ENCODE data around the gene PTAFR. TPM values are rescaled to one million over a fixed set of nuclear protein-coding genes. Genes with fewer than 3 reads are reported as not detected.
A peak's percentile ranks its signal among the peaks of the same experiment; 100 is the strongest.

The PTAFR gene
- total and polyA plus RNA-seq, 11 donors = 0.42 to 23.5 (median 2.2) TPM

DNA sequence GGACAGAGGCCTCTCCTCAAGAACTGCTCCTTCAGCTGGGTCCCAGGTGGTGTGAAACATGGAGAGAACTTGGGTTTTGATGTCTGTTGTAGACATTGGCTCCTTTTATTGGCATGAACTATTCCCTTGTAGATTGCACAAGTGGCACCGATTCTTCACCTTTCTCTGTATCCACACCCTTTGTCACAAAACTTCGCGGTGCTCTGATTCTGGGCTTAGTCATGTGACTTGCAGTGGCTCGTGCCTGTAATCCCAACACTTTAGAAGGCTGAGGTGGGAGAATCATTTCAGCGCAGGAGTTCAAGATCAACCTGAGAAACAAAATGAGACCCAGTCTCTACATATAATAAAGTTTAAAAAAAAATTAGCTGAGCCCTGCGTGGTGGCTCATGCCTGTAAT, 45.6 kb downstream of the PTAFR start:
- peaks cover 0 to 47% (median 0%) of the 10 kb centered on the region in 12 donors for H3K4me1 ChIP-seq
- H3K27me3 ChIP-seq = no peaks in the 10 kb centered on the region
- H3K27ac ChIP-seq = no peak overlapping the region
- no peak for TF ChIP-seq POLR2A (IDR thresholded peaks at IDR 0.05)
- TF ChIP-seq, protein P1, sequence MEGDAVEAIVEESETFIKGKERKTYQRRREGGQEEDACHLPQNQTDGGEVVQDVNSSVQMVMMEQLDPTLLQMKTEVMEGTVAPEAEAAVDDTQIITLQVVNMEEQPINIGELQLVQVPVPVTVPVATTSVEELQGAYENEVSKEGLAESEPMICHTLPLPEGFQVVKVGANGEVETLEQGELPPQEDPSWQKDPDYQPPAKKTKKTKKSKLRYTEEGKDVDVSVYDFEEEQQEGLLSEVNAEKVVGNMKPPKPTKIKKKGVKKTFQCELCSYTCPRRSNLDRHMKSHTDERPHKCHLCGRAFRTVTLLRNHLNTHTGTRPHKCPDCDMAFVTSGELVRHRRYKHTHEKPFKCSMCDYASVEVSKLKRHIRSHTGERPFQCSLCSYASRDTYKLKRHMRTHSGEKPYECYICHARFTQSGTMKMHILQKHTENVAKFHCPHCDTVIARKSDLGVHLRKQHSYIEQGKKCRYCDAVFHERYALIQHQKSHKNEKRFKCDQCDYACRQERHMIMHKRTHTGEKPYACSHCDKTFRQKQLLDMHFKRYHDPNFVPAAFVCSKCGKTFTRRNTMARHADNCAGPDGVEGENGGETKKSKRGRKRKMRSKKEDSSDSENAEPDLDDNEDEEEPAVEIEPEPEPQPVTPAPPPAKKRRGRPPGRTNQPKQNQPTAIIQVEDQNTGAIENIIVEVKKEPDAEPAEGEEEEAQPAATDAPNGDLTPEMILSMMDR (IDR thresholded peaks at IDR 0.05) = no peak
- intact Hi-C loops (cut with DNase I) = no loop called here
- H3K4me3 ChIP-seq = no peak overlapping the region
- no peak for ATAC-seq
- DNase-seq = no peak
- no peaks in the 10 kb centered on the region for H3K9me3 ChIP-seq
- WGBS, 4 donors = 78 to 81% (median 80%) methylated on average over 6 of the region's 6 CpGs
- H3K36me3 ChIP-seq = no peaks in the 10 kb centered on the region

DNA sequence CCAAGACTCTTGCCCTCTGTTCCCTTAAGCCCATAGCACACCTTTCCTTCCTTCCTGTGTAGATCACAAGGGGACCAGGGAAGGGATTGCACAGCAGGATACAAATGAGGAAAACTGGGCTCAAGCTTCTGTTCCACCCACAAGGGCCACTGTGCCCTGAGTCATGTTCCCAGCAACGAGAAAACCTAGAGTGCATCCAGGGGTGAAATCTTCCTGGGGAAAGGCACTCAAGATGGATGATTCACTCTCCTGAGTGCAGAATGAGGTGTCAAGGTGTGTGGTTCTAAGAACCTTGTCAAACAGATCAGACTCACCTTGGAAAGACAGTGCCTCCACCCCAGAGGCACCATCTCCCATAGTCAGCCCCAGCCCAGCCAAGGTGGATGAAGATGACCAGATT, 47.3 kb downstream of the PTAFR start:
- Histone ChIP-seq H3K4me3 (no peak overlapping the region), H3K4me1 (peaks cover 0 to 45% (median 0%) of the 10 kb centered on the region in 12 donors), H3K27ac (peak overlapping the region in 1 of 12 donors; percentile 93), H3K27me3 (no peaks in the 10 kb centered on the region), H3K36me3 (no peaks in the 10 kb centered on the region), H3K9me3 (no peaks in the 10 kb centered on the region)
- peak in 3 of 4 donors; percentile 29 to 38 (median 32) for ATAC-seq
- TF ChIP-seq, protein P1 (IDR thresholded peaks at IDR 0.05) = no peak
- no peak for TF ChIP-seq POLR2A (IDR thresholded peaks at IDR 0.05)
- DNase-seq = no peak
- 31 to 51% (median 42%) methylated on average over 1 of the region's 1 CpG for WGBS, 4 donors
- intact Hi-C loops (cut with DNase I) = no loop called here

DNA sequence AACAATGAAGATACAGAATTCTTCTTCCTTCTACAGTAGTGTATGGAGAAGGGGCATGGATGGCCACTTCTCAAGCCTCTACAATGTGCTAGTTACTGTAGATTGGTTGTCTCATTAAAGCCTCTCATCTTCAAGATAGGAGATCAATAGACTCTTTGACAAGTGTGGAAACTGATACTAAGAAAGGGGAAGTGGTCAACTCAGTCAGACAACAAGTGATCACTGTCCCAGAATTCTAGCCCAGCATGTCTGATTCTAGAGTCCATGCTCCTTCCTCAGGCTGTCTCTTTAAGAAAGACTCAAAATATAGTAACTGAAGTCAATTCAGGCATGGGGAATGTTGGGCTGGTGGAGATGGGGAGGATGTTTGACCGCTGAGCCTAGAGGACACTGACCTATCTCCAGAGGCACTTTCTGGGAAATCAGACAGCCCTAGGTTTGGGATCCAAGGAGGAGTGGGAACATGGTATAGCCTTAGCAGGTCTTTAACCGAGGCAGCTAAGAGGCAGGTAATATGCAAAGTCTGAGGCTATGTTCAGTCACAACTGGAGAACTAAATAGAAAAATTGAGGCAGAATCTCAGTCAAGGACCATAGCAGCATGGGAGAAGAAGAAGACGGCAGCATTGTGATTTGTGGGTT, 48.8 kb downstream of the PTAFR start:
- WGBS, 4 donors = 73 to 86% (median 78%) methylated on average over 3 of the region's 3 CpGs
- DNase-seq = no peak
- Histone ChIP-seq H3K27me3 (no peaks in the 10 kb centered on the region), H3K4me3 (peak overlapping the region in 1 of 12 donors; percentile 5), H3K27ac (peak overlapping the region in 2 of 12 donors; percentile 24 to 93), H3K9me3 (no peaks in the 10 kb centered on the region), H3K36me3 (no peaks in the 10 kb centered on the region), H3K4me1 (peaks cover 0 to 55% (median 0%) of the 10 kb centered on the region in 12 donors)
- intact Hi-C loops (cut with DNase I) = no loop called here
- TF ChIP-seq, protein P1 (IDR thresholded peaks at IDR 0.05) = no peak
- TF ChIP-seq POLR2A (IDR thresholded peaks at IDR 0.05) = no peak
- ATAC-seq = no peak

DNA sequence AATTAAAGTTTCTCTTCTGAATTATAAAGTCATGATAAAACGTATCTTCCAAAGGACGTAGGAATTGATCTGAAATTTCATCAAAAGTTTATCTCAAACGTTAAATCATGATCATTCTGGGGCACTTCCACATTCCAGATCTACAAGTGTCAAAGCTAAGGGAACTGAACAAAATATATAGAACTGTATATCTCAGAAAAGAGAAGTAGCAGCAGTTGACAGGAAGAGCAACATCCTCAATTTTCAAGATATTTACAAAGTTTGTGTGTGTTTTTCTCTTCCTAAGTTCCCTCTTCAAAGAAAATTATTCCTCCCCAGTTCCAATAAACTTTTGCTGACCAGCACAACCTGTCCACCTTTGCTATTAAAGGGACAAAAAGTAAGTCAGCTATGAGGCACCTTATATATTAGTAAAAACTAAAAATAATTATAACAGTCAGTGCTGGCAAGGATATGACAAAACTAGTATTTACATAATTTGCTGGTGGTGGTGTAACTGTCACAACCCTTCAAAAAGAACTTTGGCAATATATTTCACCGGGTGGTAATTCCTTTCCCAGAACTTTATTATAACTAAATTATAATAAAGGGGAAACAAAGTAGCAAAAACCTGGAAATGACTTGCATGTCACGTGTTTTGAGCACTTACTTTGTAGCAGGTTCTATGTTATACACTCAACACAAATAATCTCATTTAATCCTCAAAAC, 49.6 kb downstream of the PTAFR start:
- TF ChIP-seq, protein P1 (IDR thresholded peaks at IDR 0.05) = no peak
- TF ChIP-seq POLR2A (IDR thresholded peaks at IDR 0.05) = no peak
- Histone ChIP-seq H3K4me3 (peak overlapping the region in 2 of 12 donors; percentile 27 to 36), H3K36me3 (no peaks in the 10 kb centered on the region), H3K9me3 (no peaks in the 10 kb centered on the region), H3K4me1 (peaks cover 0 to 56% (median 0%) of the 10 kb centered on the region in 12 donors), H3K27me3 (no peaks in the 10 kb centered on the region), H3K27ac (peak overlapping the region in 4 of 12 donors; percentile 35 to 93 (median 50))
- ATAC-seq (peak in 1 of 4 donors; percentile 54), DNase-seq (no peak)
- WGBS, 4 donors = 72 to 78% (median 78%) methylated on average over 5 of the region's 5 CpGs
- intact Hi-C loops (cut with DNase I) = no loop called here
